Kidney (tissue), 14 donors: ENCODE measurements around the gene TMEM18. TPM values are rescaled to one million over a fixed set of nuclear protein-coding genes. Genes with fewer than 3 reads are reported as not detected.
A peak's percentile ranks its signal among the peaks of the same experiment; 100 is the strongest.

ENCODE experiments used
- DNase-seq, 5 donors: peaks; one replicate each; pipeline ENCODE4 v3.0.0-alpha.2; 2013 to 2020
- FAIRE-seq: peaks from 2 replicates; lab custom pipeline; 2012; peaks lifted over from hg19 to GRCh38; lab: Jason Lieb, UNC
- H3K27ac ChIP-seq, 2 donors: one replicate each; pipeline ENCODE4 v1.7.0; 2013; ENCODE audit warnings: low read depth in 2 of 2, low read length in 2 of 2, inconsistent platforms in 1 of 2
- H3K27me3 ChIP-seq: one replicate; pipeline ENCODE4 v1.7.1; 2013; ENCODE audit warnings: low read length, inconsistent platforms; ENCODE audit not compliant: control insufficient read depth, insufficient read depth
- H3K36me3 ChIP-seq, 3 donors: one replicate each; pipeline versions ENCODE4 v1.7.0 to v1.7.1; 2013; ENCODE audit warnings: low read length in 3 of 3, control low read depth in 1 of 3, inconsistent platforms in 1 of 3; ENCODE audit not compliant: insufficient read depth in 3 of 3, control insufficient read depth in 2 of 3
- H3K4me1 ChIP-seq, 3 donors: one replicate each; pipeline versions ENCODE4 v1.7.0 to v1.7.1; 2013; ENCODE audit warnings: low read length in 3 of 3, inconsistent platforms in 1 of 3, low read depth in 1 of 3; ENCODE audit not compliant: control insufficient read depth in 2 of 3, insufficient read depth in 2 of 3
- H3K4me3 ChIP-seq, 3 donors: one replicate each; pipeline versions ENCODE4 v1.7.0 to v1.8.1; 2013; ENCODE audit warnings: low read length in 3 of 3, control low read depth in 1 of 3, inconsistent platforms in 1 of 3
- H3K9ac ChIP-seq, 3 donors: one replicate each; pipeline versions ENCODE4 v1.7.0 to v1.7.1; 2013; ENCODE audit warnings: low read length in 3 of 3, control low read depth in 1 of 3, inconsistent platforms in 1 of 3
- H3K9me3 ChIP-seq, 3 donors: one replicate each; pipeline versions ENCODE4 v1.7.0 to v1.7.1; 2013; ENCODE audit warnings: low read length in 3 of 3, control low read depth in 1 of 3, inconsistent platforms in 1 of 3; ENCODE audit not compliant: control insufficient read depth in 2 of 3, insufficient read depth in 1 of 3
- CTCF ChIP-seq: IDR thresholded peaks from 3 replicates; pipeline ENCODE4 v1.5.1; 2012; ENCODE audit warnings: mild to moderate bottlenecking, moderate library complexity, borderline replicate concordance; ENCODE audit not compliant: insufficient read depth; ENCODE audit errors: extremely low read depth
- intact Hi-C: fragments of 100-400 bp; cut with DNase I; formaldehyde crosslinking; loops from one replicate; pipeline ENCODE4 v1.11.1; 2022
- polyA plus RNA-seq: library from polyadenylated mRNA; stranded (reverse); fragments of 350-450 nt; fragmentation: Illumina TruSeq; extraction: RNeasy Lipid Tissue Mini Kit (QIAGEN cat#74804); gene quantifications from one replicate; pipeline ENCODE4 v1.2.3, GENCODE V29; 2014; ENCODE audit warnings: low read depth, low replicate concordance; ENCODE audit not compliant: insufficient read depth
- total RNA-seq: library from RNA; stranded (reverse); fragmentation: NEBNext Ultra II Directional; extraction: Animal tissue kit (Norgen Biotek cat#: 25700); gene quantifications from one replicate; pipeline ENCODE4 v1.2.1, GENCODE V29; 2021
- donor health status: control.
- donor health status: control.
- donor health status: control.
- donor health status: control.
- donor health status: control.
- donor health status: DM: yes; HTN: yes; CAD: no.
- donor health status: Normal renal cell carcinoma (clear cell type).

TMEM18 gene
- total and polyA plus RNA-seq, 2 donors from 2014 or later, result 24.0 to 29.7 TPM

DNA sequence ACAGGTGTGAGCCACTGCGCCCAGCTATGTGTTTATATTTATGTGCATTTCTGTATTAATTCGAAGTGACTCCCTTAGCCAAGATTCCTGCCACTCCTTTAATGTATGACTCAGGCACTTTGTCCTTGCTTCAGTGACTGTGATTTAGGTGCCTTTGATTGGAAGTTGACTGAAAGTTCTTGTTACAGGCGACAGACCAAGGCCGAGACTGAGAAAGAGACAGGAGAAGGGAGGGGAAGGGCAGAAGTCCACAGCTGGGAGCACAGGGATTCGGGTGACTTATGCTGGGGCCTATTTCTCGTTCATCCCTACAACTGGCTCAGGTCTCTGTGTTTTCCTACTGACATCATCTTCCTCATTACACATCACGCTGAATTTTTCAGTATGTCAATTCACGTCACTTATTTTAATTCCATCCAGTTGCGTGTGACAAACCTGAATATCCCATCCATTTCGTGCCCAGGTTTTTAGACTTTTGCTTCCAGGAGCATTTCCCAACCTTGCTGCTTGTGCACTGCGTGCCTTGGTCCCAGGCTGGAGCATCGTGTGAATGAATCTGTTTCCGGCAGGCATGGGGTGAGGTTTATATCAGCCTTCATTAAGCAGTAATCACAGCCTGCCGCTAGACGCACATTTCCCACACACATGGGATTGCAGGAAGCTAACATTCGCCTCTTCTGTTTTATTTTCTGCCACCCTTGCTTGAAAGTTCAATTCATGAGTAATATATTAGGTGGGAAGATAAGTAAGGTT lies 42.4 kb downstream of the TMEM18 start:
- Histone ChIP-seq H3K4me3 (no peak overlapping the region), H3K4me1 (peaks cover 0 to 5% (median 4%) of the 10 kb centered on the region in 3 donors), H3K36me3 (no peaks in the 10 kb centered on the region), H3K9me3 (no peaks in the 10 kb centered on the region), H3K27ac (no peak overlapping the region), H3K9ac (peak overlapping the region in 1 of 3 donors; percentile 16), H3K27me3 (no peaks in the 10 kb centered on the region)
- FAIRE-seq (no peak), DNase-seq (peak in 4 of 5 donors; percentile 75 to 93 (median 86))
- intact Hi-C loops, result no loop called here
- TF ChIP-seq CTCF, result no peak

GRCh38 chr2:634041-634440 lies 43.2 kb downstream of the TMEM18 start:
- no peak overlapping the region for H3K27ac ChIP-seq
- no peak overlapping the region for H3K9ac ChIP-seq
- no peaks in the 10 kb centered on the region for H3K27me3 ChIP-seq
- intact Hi-C loops, result no loop called here
- H3K4me1 ChIP-seq, result peaks cover 0 to 5% (median 4%) of the 10 kb centered on the region in 3 donors
- no peak for FAIRE-seq
- no peak for DNase-seq
- H3K36me3 ChIP-seq, result no peaks in the 10 kb centered on the region
- no peak overlapping the region for H3K4me3 ChIP-seq
- H3K9me3 ChIP-seq, result no peaks in the 10 kb centered on the region
- TF ChIP-seq CTCF, result no peak

GRCh38 chr2:633371-633770 lies 43.8 kb downstream of the TMEM18 start:
- Histone ChIP-seq H3K9ac (no peak overlapping the region), H3K9me3 (no peaks in the 10 kb centered on the region), H3K4me3 (no peak overlapping the region), H3K27me3 (no peaks in the 10 kb centered on the region), H3K4me1 (peaks cover 0 to 5% (median 4%) of the 10 kb centered on the region in 3 donors), H3K27ac (no peak overlapping the region), H3K36me3 (no peaks in the 10 kb centered on the region)
- intact Hi-C loops, result no loop called here
- no peak for FAIRE-seq
- DNase-seq, result no peak
- no peak for TF ChIP-seq CTCF

DNA sequence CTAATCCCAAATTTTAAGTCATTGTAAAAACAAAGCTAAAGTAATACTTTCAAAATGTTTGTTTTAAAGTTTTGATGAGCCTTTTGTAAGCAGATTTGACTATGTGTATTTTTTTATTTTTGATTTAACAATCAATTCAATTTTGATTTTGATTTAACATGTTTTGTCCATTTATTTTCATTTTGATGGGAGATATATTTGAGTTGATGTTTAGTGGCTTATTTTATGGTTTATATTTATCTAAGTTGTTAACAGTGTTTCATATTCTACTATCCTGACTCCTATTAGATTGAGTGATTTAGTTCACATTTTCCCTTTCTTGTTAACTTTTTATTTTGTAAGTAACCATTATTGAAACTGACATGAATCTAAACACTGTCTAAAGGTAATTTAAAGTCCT lies 44.7 kb downstream of the TMEM18 start:
- no peaks in the 10 kb centered on the region for H3K36me3 ChIP-seq
- H3K27ac ChIP-seq, result no peak overlapping the region
- intact Hi-C loops, result no loop called here
- FAIRE-seq, result no peak
- H3K4me1 ChIP-seq, result peaks cover 0 to 5% (median 4%) of the 10 kb centered on the region in 3 donors
- no peak for DNase-seq
- no peak overlapping the region for H3K4me3 ChIP-seq
- no peaks in the 10 kb centered on the region for H3K27me3 ChIP-seq
- TF ChIP-seq CTCF, result no peak
- H3K9me3 ChIP-seq, result no peaks in the 10 kb centered on the region
- no peak overlapping the region for H3K9ac ChIP-seq
